Fibroblast of the aortic adventitia (primary cell): Measurements from ENCODE around the gene LCLAT1. TPM values are rescaled to one million over a fixed set of nuclear protein-coding genes. Genes with fewer than 3 reads are reported as not detected.

Experiments
- DNase-seq: peaks from one replicate; pipeline ENCODE4 v3.0.0-alpha.2; 2010; ENCODE audit warnings: low read depth
- H3K4me3 ChIP-seq: 2 replicates; pipeline ENCODE4 v1.5.1; 2011; ENCODE audit warnings: low read depth, mild to moderate bottlenecking, control low read depth, low read length, moderate library complexity
- total RNA-seq: library from RNA; depleted of rRNA; stranded (reverse); fragments of >200 nt; gene quantifications from 2 replicates; pipeline ENCODE4 v1.2.3, GENCODE V29; 2012; ENCODE audit warnings: low replicate concordance
- TF ChIP-seq, protein P1 (sequence below): IDR thresholded peaks from 2 replicates; pipeline ENCODE4 v1.5.1; 2011; ENCODE audit warnings: mild to moderate bottlenecking, low read length, control low read depth, inconsistent platforms; ENCODE audit not compliant: insufficient read depth

LCLAT1 gene
- total RNA-seq, 1 donor = 21.5 TPM

DNA sequence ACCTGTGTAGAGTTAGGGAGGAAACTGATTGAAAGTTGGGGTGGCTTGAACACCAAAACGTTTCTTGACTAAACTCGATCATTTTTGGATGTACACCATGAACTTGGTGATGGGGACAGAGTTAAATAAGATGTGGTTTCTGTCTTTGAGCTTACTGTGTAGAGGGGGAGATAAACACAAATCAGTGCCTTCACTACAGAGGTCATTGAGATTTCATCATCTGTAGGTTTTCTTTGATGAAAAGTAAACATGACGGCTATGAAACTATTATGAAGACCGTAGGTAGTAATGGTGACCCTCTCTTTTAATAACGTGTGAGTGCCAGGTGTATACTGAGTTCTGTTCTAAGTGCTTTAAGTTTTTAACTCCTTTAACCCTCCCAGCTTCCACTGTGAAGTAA, 6.5 kb downstream of the LCLAT1 start:
- H3K4me3 ChIP-seq = no peak overlapping the region
- TF ChIP-seq, protein P1, sequence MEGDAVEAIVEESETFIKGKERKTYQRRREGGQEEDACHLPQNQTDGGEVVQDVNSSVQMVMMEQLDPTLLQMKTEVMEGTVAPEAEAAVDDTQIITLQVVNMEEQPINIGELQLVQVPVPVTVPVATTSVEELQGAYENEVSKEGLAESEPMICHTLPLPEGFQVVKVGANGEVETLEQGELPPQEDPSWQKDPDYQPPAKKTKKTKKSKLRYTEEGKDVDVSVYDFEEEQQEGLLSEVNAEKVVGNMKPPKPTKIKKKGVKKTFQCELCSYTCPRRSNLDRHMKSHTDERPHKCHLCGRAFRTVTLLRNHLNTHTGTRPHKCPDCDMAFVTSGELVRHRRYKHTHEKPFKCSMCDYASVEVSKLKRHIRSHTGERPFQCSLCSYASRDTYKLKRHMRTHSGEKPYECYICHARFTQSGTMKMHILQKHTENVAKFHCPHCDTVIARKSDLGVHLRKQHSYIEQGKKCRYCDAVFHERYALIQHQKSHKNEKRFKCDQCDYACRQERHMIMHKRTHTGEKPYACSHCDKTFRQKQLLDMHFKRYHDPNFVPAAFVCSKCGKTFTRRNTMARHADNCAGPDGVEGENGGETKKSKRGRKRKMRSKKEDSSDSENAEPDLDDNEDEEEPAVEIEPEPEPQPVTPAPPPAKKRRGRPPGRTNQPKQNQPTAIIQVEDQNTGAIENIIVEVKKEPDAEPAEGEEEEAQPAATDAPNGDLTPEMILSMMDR = no peak
- no peak for DNase-seq

DNA sequence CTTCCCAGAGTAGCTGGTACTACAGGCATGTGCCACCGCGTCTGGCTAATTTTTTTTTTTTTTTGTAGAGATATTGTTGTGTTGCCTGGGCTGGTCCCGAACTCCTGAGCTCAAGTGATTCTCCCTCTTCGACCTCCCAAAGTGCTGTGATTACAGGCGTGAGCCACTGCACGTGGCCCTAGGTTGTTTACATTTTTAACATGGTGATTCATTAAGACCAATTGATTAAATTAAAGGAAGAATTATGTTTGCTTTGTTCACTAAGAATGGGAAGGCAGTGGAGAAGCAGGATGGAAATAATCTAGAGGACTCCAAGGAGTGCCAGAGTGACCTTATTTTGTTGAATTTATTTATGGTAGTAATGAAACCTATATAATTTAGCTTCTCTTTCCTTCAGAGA, 7.5 kb downstream of the LCLAT1 start:
- no peak for DNase-seq
- no peak overlapping the region for H3K4me3 ChIP-seq
- TF ChIP-seq, protein P1 = no peak

DNA sequence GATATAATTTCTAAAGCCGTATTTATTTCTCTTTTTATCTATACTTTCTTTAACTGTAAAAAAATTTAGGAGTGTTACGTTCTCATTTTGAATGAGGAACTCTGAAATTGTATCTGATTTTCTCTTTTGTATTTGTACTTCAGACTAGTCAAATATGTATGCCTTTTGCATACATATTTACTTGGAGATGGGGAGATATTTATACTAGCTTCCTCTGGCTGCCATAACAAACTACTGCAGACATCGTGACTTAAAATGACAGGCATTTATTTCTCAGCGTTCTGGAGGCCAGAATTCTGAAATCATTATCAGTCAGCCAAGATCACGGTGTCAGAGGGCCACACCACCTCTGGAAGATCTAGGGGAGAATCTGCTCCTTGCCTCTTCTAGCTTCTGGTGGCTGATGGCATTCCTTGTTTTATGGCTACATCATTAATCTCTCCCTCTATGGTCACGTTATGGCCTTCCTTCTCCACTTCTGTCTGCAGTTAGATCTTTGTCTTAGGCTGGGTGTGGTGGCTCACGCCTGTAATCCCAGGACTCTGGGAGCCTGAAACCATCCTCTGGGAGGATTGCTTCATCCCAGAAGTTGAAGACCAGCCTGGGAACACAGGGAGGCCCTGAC, 8.2 kb downstream of the LCLAT1 start:
- no peak overlapping the region for H3K4me3 ChIP-seq
- TF ChIP-seq, protein P1 = no peak
- DNase-seq = no peak

DNA sequence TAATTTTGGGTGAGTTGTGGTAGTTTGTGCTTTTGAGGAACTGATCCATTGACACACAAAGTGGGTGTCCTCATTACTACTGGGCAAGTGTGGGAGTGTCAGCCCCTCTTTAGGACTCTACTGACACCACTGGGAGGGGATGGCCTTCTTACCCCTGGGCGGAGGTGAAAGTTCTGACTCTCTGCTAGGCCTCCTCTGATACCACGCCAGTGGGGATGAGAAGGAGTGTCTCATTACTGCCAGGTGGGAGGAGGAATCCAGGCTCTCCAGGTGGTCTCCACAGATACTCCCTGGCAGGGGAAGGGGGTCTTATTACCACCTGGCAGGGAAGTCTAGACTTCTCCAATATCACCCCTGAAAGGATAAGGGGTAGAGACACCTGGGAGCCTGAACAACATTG, 9.1 kb downstream of the LCLAT1 start:
- TF ChIP-seq, protein P1 = no peak
- H3K4me3 ChIP-seq = no peak overlapping the region
- no peak for DNase-seq

DNA sequence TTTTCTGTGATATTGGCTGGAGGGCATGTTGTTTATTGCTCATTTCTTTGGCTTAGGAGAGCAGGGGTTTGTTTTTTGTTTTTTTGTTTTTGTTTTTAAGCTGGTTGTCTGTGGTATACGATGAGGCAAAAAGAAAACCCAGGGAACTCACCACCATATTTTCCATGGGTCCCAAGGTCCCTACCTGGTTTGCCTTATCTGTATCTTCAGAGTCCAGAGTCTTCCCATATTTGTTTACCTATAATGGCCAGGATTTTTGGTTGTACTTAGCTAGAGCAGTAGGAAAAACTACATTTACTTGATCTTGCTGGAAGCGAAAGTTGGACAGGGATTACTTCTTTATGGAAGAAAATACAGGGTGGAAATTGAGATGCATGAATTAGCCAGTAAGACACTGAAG, 9.5 kb downstream of the LCLAT1 start:
- no peak for DNase-seq
- TF ChIP-seq, protein P1 = no peak
- H3K4me3 ChIP-seq = no peak overlapping the region

DNA sequence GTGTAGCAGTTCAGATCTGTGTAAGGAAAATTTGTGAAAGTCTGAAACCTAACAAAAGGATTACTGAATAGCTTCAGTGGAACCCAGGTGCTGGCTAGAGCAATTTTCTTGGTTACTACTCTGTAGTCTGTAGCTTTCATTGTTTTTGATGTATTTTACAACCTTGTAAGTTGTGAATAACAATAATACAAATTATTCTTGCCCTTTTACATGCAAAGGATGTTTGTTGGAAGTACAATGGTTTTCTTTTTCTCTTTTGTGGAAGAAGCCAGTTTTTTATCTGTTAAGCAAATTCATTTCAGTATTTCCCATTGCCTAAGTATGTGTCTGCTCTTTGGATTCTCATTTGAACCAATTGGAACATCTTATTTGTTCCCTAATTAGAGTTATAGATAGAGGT, 10.2 kb downstream of the LCLAT1 start:
- DNase-seq = no peak
- TF ChIP-seq, protein P1 = no peak

DNA sequence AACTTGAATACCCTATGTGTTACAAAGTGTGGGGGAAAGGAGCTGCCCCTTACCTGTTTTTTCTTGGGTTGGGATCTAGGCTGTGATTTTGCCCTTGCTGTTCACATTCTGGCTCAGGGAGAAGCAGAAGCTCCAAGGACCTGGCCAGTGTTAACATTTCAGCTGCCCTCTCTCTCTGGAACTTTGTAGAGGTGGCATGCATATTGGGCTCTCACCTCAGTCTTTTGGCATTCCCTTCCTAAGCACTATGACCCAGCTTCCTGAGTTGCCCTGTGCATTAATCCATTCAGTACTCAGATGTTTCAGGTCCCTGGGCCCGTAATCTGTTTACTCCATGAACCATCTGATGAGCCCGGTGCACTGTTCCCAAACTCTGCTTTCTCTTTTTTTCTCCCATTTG, 12.1 kb downstream of the LCLAT1 start:
- no peak overlapping the region for H3K4me3 ChIP-seq
- TF ChIP-seq, protein P1 = no peak
- DNase-seq = no peak

More for the DNA sequence above, 10.2 kb downstream of the LCLAT1 start:
- H3K4me3 ChIP-seq = no peak overlapping the region
